ENCODE data around the gene KDM1B.

DNA sequence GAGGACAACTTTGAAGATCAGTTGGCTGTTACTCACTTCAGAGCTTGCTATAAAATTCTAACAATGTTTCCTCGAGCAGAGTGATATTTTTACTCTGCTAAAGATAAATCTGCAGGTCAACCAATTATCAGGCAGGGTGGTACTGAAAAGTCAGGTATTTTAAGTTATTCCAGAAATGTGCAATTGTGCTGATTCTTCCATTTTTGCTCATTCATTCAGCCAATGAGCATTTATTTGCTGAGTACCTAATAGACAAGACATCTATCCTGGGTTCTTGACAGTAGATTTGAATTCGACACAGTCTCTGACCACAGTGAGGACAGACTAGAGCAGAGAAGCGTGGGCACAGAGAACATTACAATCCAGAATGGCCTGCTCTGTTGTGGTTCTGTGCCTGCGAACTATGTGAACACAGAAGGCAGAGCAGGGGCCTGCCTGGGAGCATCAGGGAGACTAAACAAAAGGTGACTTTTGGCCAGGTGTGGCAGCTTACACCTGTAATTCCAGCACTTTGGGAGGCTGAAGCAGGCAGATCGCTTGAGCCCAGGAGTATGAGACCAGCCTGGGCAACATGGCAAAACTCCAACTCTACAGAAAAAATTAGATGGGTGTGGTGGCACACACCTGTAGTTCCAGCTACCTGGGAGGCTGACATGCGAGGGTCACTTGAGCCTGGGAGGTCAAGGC is 15.1 kb upstream of the KDM1B start:
- TF ChIP-seq, protein P1, sequence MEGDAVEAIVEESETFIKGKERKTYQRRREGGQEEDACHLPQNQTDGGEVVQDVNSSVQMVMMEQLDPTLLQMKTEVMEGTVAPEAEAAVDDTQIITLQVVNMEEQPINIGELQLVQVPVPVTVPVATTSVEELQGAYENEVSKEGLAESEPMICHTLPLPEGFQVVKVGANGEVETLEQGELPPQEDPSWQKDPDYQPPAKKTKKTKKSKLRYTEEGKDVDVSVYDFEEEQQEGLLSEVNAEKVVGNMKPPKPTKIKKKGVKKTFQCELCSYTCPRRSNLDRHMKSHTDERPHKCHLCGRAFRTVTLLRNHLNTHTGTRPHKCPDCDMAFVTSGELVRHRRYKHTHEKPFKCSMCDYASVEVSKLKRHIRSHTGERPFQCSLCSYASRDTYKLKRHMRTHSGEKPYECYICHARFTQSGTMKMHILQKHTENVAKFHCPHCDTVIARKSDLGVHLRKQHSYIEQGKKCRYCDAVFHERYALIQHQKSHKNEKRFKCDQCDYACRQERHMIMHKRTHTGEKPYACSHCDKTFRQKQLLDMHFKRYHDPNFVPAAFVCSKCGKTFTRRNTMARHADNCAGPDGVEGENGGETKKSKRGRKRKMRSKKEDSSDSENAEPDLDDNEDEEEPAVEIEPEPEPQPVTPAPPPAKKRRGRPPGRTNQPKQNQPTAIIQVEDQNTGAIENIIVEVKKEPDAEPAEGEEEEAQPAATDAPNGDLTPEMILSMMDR (IDR thresholded peaks at IDR 0.05) = no peak
- TF ChIP-seq POLR2A (IDR thresholded peaks at IDR 0.05) = no peak
- no peak for TF ChIP-seq EP300 (IDR thresholded peaks at IDR 0.05)
